GM21360 (cell line): ENCODE data around the gene KRTAP10-10.
"Not testable (repeated sequence)": the region's sequence is repeated elsewhere in the genome, so short reads cannot be mapped to it uniquely, and the experiment has no call there.

Experiments
- ATAC-seq: cut with Tn5 transposase; IDR thresholded peaks from one replicate; pipeline ENCODE4 v1.9.1; 2021; ENCODE audit warnings: mild to moderate bottlenecking, moderate library complexity; ENCODE audit not compliant: unreplicated experiment

Gene KRTAP10-10

GRCh38 chr21:44637018-44637850 lies at the start of gene KRTAP10-10:
TSS of gene KRTAP10-10 (plus strand) at chr21:44637356. CDS start at chr21:44637418, 62 bp downstream.
- ATAC-seq, result no peak

GRCh38 chr21:44589094-44589493 lies 48.1 kb upstream of the KRTAP10-10 start:
- ATAC-seq, result no peak

GRCh38 chr21:44589586-44590305 lies 47.4 kb upstream of the KRTAP10-10 start:
- ATAC-seq, result no peak

GRCh38 chr21:44590311-44590721 lies 46.8 kb upstream of the KRTAP10-10 start:
- ATAC-seq, result no peak

- not testable (repeated sequence) for ATAC-seq
Measured at GRCh38 chr21:44590897-44591800, 46.0 kb upstream of the KRTAP10-10 start.

- not testable (repeated sequence) for ATAC-seq
Measured at GRCh38 chr21:44591801-44592130, 45.4 kb upstream of the KRTAP10-10 start.

- no peak for ATAC-seq
Measured at GRCh38 chr21:44592446-44593311, 44.5 kb upstream of the KRTAP10-10 start, which contains the start of gene KRTAP10-6. TSS of gene KRTAP10-6 (minus strand) at chr21:44592505. CDS start at chr21:44592484, 21 bp downstream.

GRCh38 chr21:44593598-44594405 lies 43.4 kb upstream of the KRTAP10-10 start:
- no peak for ATAC-seq

GRCh38 chr21:44594406-44594916 lies 42.7 kb upstream of the KRTAP10-10 start:
- no peak for ATAC-seq

GRCh38 chr21:44595524-44595923 lies 41.6 kb upstream of the KRTAP10-10 start:
- no peak for ATAC-seq

- ATAC-seq, result no peak
Measured at GRCh38 chr21:44596068-44596725, 41.0 kb upstream of the KRTAP10-10 start.

- no peak for ATAC-seq
Measured at GRCh38 chr21:44598061-44598460, 39.1 kb upstream of the KRTAP10-10 start.

GRCh38 chr21:44599264-44600029 lies 37.7 kb upstream of the KRTAP10-10 start:
- no peak for ATAC-seq

- not testable (repeated sequence) for ATAC-seq
Measured at GRCh38 chr21:44600118-44600978, 36.8 kb upstream of the KRTAP10-10 start, which contains the start of gene KRTAP10-7. TSS of gene KRTAP10-7 (plus strand) at chr21:44600597. CDS start at chr21:44600622, 25 bp downstream.

GRCh38 chr21:44601091-44601490 lies 36.1 kb upstream of the KRTAP10-10 start:
- ATAC-seq, result not testable (repeated sequence)

GRCh38 chr21:44601596-44602462 lies 35.3 kb upstream of the KRTAP10-10 start:
- ATAC-seq, result no peak
